ENCODE measurements around the gene BMERB1. TPM values are rescaled to one million over a fixed set of nuclear protein-coding genes. Genes with fewer than 3 reads are reported as not detected.

The BMERB1 gene
- total RNA-seq, 1 experiment from 2014 or later, result 13.6 TPM

GRCh38 chr16:15485175-15485574 is 50.8 kb downstream of the BMERB1 start (continued):
- TF ChIP-seq E2F4 (CRISPR knock-in tag; IDR thresholded peaks at IDR 0.05; ENCODE audit: borderline replicate concordance, low read depth) (no peak), ZNF281 (CRISPR knock-in tag; IDR thresholded peaks at IDR 0.05) (no peak), IRF2 (CRISPR knock-in tag; IDR thresholded peaks at IDR 0.05; ENCODE audit: borderline replicate concordance, low read depth) (no peak), PREB (CRISPR knock-in tag; IDR thresholded peaks at IDR 0.05; ENCODE audit: borderline replicate concordance) (no peak), NR2C2 (CRISPR knock-in tag; IDR thresholded peaks at IDR 0.05) (no peak), ZNF532 (CRISPR knock-in tag; IDR thresholded peaks at IDR 0.05; ENCODE audit: borderline replicate concordance) (no peak), ZNF512 (CRISPR knock-in tag; IDR thresholded peaks at IDR 0.05; ENCODE audit: borderline replicate concordance) (no peak), NR3C1 (CRISPR knock-in tag; conservative IDR thresholded peaks at IDR 0.05; ENCODE audit: low read depth) (no peak), NFE2L1 (CRISPR knock-in tag; IDR thresholded peaks at IDR 0.05) (no peak), ZNF232 (CRISPR knock-in tag; IDR thresholded peaks at IDR 0.05) (no peak), ZBTB21 (CRISPR knock-in tag; IDR thresholded peaks at IDR 0.05; ENCODE audit: borderline replicate concordance) (no peak), PRRX2 (CRISPR knock-in tag; IDR thresholded peaks at IDR 0.05) (no peak), ZNF416 (CRISPR knock-in tag; IDR thresholded peaks at IDR 0.05) (no peak), MYBL2 (CRISPR knock-in tag; IDR thresholded peaks at IDR 0.05) (no peak)

- H3K9me3 Mint-ChIP-seq, result no peaks in the 10 kb centered on the region
- H3K27me3 Mint-ChIP-seq (ENCODE audit: low read depth), result no peaks in the 10 kb centered on the region
- no peak overlapping the region for H3K27ac Mint-ChIP-seq
- H3K4me1 Mint-ChIP-seq, result peaks cover 8% of the 10 kb centered on the region
- H3K4me3 Mint-ChIP-seq, result no peak overlapping the region
- ChIA-PET CTCF (no interaction called here), POLR2A (no interaction called here)
- ATAC-seq, result no peak
- H3K36me3 Mint-ChIP-seq, result no peaks in the 10 kb centered on the region
- DNase-seq (ENCODE audit: low spot score), result no peak
- no peak for TF ChIP-seq NR2C2 (CRISPR knock-in tag; IDR thresholded peaks at IDR 0.05)
- no peak for TF ChIP-seq ZSCAN18 (CRISPR knock-in tag; IDR thresholded peaks at IDR 0.05)
- no peak for TF ChIP-seq GABPB1 (CRISPR knock-in tag; IDR thresholded peaks at IDR 0.05)
- no peak for TF ChIP-seq TCF7 (CRISPR knock-in tag; IDR thresholded peaks at IDR 0.05; ENCODE audit: low read depth)
- no peak for TF ChIP-seq STAT6 (CRISPR knock-in tag; conservative IDR thresholded peaks at IDR 0.05; ENCODE audit: low read depth)
- TF ChIP-seq ZNF138 (CRISPR knock-in tag; conservative IDR thresholded peaks at IDR 0.05), result no peak
These were observed 52.3 kb downstream of the BMERB1 start for GRCh38 chr16:15486661-15487060.
